Fibroblast of skin of left quadriceps (primary cell): ENCODE measurements around the gene NEK10.

Source experiments
- DNase-seq, 2 experiments: peaks; one replicate each; pipeline ENCODE4 v3.0.0-alpha.2; 2013; ENCODE audit warnings: low read depth in 2 of 2

The NEK10 gene

DNA sequence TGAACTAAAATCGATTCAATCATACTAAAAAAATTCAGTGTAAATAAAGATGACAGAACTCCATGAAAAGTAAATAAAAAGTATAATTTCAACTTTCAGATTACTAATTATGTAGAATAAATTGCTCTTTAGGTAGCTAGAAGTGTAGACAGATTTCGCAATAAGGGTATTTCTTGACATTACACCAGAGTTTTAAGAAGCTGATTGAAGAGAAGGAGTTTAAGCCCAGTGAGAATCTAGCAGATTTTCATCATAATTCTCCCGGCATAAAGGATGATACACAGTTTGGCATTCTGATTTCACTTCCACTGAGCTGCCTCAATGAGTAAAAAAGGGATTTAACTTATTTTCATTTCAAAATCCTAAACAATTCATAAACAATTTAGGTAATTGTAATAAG lies 259.2 kb downstream of the NEK10 start:
- DNase-seq, result no peak

DNA sequence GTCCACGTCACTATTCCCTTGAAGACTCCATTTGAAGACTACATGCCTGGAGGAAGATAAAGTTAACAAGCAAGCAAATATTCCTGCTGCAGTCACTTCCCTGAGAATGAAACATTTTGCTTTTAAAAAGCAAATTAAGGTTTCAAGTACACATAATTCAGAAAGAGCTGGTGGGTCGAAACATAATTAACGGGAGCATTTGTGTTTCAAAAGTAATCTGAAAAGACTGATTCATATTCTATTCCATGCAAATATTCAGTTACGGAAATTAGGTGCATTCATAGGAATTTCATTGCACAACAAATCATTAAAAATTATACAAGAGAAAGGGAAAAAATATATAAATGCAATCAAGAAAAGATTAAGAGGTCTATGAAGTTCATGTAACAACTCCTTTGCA lies 260.9 kb downstream of the NEK10 start:
- no peak for DNase-seq

DNA sequence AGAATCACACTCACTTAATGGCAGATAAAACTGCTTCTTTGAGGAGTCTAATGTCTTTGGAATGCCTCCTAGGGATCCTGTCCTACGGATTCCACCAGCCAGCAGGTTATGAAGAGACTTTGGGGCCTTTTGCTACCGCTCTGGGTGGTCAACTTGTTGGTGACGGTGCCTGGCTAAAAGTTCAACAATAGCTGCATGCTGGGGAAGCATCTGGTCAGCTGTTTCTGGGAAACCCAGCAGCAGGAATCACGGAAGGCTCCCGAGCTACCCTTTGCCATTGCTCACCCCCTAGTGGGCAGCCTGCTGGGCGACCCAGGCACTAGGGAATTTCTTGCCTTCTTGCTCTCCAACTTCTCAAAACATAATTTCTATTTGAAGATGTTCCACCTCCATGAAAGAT lies 263.3 kb downstream of the NEK10 start:
- DNase-seq, result no peak

DNA sequence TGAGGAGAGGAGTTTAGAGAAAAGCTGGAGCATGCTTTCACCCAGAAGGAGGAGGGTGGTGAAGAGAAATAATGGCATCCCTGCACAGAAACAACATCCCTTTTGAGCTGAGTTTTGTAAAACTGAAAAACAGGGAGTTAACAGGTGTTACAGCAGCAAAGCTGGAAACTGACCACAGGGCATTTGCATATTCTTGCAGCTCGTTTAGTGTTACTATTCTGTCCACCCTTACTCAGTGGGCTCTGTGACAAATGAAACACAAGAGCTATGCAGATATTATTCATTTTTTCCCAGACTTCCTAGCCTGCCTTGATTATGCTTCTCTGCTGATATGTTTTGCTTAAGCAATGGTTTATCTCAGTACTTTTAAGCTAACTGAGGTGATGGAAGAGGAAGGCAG lies 272.0 kb downstream of the NEK10 start:
- DNase-seq, result no peak

DNA sequence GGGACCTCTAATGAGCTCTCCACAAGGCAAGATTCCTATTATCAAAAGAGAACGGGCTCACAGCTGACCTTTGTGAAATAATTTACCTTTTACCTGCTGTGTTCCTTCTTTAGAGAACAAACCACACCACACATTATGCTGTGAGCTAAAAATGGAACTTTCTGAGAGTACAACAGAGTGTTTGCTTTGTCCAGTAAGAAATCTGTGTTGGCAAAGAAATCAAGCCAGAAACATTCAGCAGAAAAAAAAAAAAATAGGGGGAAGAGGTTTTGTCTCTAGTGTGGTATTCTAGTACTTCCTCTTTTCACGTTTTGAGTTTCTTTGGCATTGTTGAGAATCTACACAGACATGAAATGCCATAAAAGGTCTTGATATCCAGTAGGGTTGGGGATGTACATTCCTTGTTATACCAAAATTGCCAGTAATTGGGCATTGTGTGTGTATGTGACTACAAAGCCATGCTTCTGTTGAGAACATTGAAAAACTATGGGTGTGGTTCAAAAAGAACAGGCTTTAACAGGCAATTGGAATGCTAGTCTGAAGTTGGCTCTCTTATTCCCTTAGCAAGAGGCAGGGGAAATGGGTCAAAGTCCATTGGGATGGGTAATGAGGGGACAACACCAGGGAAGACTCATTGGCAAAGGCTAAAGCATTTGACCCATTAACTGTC lies 273.5 kb downstream of the NEK10 start:
- no peak for DNase-seq

DNA sequence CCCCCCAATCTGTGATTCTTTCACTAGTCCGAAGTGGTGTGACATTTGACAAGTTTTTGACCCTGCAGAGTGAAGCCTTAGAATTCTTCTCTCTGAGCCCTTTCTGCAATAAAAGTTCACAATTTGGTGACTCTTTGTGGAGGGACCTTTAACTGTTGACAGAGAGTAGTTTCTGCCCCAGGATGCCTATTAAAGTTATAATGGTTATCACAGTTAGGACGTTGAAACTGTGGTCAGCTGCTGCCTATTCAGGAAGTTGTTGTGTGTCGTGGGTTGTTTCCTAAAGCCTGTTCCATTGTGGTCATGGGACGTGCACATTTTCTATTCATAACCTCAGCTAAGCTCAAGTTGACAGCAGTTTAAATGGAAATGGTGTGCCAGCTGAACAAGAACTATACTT lies 274.5 kb downstream of the NEK10 start:
- no peak for DNase-seq

DNA sequence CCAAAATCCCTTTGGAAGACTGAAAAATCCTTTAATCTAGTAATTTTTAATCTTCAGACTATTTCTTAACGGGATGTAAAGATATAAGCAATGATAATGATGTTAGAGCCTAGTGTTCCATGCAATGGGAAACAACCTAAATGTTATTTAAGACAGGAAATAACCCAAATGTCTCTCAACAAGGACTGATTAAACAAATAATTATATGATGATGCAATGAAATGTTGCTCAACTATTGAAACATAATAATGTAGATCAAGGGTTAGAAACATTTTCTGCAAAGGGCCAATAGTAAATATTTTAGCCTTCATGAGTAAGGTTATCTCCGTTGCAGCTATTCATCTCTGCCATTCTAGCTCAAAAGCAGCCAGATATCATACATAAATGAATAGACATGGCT lies 275.4 kb downstream of the NEK10 start:
- DNase-seq, result no peak

DNA sequence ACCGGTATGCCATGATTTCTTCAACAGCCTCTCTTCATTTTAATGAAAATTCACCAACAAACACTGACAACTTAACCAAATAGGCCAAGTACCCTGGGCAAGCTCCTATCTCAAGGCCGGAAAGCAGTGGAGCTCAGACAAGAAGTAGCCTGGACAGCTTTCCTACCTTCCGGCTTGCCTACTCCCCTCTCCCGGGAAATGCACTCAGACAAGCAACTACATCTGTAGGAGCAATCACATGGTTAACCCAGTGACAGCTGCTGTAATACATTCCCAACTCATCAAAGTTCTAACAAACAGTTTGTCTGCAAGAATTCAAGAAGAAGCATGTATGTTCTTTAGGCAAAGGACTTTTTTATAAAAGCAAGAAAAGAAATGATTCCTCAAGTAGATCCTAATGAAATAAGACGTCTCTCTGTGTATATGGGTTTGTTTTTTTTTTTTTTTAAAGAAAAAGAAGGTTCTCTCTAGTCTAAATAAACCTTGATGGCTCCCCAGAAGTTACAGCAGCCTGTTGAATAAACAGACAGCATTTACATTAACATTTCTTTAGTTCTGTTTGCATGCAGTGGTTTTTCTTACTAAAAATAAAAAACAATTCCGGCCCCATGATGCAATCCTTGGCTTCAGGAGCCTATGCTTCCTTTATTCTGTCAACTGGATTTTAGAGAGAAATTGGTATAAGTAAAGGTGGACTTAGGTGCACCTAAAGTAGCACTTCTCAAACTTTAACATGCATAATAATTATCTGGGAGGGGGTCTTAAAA lies 278.7 kb downstream of the NEK10 start:
- DNase-seq, result no peak

DNA sequence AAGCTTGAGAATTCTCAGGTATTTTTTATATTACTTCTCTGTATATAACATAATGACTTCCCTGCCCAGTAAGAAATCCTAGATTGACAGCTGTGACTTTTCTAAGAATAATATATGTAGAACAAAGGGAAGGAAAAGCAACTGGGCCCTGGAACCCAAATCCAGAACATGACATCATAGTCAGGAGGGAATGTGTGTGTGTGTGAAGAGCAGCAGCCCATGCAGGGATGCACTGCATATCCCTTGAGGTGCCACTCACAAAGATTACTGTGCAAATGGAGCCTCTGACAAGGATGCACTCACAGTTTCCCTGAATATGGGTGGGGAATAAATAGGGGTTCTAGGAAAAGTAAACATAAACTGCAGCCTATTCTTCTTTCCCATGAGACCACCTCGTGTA lies 279.5 kb downstream of the NEK10 start:
- no peak for DNase-seq

DNA sequence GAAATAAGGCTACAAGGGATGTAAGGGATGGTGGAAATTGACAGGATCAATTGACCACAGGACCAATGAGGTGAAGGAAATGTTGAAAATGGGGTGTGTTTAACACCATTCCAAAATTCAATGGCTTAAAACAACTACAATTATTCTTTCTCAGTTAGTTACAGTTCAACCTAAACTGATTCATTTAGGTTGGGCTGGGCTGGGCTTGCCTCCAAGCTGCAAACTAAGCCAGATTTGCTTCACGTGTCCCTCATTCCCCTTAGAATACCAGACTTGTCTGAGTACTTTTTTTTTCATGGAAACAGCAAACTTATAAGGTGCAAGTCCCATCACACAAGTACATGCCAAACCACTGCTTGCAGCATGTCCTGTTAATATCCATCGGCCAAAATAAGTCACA lies 280.1 kb downstream of the NEK10 start:
- DNase-seq, result no peak

DNA sequence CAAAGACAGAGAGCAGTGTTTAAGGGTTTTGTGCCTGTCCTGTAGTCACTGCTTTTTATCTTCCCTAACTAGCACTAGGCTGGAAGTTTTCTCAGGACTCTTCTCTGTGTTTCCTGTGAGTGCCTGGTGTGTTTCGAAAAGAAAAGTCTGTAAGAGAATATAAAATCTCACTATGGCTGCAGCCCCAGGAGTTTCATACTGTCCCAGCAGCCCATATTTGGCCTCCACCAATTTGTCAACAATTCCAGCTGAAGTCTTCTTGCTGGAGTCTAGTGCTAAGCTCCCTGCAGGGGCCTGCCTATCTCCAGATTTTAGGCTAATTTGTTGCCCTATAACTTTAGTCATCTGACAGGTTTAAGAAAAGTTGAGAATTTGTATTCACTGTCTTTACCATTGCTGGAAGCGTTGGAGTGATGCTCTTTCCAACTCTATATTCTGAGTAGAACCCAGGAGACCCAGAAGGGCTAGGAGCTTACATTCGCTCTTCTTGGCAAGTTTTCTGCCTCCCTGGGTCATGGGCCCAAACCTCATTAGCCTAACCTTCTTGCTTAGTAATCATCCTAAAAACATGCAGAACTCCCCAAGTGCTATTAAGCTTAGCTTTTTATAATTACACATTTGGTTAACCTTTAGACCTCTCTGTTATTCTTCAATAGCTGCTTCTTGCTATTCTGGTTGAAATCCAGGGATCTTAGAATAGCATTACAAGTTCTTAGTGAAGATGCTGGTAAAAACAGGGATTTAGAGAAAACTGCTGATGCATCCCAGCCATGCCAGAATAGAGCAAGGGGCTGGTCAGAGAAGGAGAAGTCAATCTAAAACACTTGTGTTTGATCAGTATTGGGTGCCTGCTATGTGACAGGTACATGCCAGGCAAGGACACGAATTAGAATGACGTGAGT lies 283.1 kb downstream of the NEK10 start:
- no peak for DNase-seq

DNA sequence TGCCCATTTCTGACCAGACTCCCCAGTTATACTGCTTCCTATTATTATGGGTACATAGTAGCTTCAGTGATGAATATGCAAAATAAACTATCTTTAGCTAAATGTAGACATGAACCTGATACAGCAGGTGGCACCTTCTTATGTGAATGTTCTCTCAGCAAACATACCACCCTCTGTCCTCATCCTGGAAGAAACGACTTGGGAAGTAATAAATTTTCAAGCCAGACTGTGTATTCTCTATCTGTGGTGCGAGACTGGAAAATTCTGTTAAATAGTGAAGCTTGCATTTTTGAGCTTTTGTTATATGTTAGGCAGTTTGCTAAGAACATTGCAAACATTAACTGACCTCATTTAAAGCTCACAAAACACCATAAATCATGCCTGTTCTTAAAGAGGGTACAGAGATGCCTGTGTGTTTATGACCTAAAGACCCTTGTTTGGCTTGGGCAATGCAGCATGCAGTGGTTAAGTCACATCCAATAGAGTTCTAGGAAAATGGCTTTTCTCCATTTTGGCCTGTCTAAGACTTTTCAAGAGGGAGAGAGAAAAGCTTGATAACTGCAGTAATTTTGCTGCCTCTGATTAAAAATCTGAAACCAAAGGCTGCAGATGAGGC lies 287.1 kb downstream of the NEK10 start:
- no peak for DNase-seq

DNA sequence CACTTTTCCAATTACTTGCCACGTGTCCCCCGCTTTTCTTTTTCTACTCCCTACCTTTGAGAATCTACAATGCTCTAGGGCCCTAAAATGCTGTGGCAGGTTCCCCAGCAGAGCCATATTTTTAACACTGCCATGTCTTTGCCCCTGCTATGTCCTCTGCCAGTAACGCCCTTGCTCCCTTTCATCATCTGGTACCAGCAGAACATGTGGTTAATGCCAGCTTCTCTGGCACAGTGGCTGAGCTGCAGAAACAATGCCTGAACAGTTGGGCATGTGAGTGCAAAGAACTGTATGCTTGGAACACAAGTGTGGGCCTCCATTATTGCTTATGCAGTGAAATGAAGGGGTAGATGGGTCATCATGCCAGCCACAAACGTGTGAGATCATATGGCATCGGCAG lies 287.6 kb downstream of the NEK10 start:
- no peak for DNase-seq

DNA sequence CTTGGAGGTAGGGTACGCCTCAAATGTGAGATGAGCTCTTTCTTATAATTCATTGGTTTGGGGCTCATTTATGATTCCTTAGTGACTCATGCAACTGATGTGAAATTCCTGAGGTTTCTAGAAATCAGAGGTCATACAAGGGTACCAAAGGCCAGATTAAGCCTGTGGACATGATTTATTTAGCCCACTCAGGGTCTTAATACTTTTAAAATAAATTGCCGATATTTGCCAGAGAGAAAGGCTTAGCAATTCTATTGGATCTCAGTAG lies 289.0 kb downstream of the NEK10 start:
- DNase-seq, result peak in 1 of 2 experiments; percentile 1

DNA sequence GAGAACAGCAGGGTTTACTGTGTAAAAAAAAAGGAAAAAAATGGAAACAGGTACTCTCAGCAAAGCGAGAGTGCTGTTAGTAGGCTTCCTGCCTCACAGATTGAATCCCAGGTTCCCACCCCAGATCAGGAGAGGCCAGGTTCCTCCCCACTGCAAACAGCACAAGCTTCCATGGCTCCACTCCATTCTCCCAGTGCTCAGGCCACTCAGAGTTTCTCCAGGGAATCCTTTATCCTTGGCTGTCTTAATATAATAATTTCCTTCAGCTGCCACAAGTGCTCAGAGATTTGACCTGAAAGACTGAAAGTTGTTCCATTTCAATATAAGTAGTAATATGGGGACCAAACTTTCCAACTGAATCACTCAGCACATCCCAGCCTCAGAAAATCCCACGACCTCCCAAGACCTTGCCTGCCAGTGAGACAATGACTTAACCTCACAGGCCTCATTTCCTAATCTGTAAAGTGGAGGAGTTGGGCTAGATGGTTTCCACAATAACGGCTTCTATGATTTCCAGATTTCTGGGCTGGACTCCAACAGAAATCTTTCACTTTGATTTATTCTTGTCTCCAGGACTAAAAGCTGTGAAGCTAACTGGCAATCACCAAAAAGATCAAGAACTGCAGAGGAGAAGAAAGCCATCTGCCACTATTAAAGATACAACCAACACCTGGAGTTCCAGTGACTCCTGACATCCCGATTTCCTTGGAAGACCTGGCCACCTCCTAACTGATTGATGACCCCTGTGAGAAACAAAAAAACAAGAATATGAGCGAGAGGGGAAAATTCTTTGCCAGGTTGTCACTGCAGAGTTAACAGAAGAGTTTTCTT lies 289.5 kb downstream of the NEK10 start:
- peak in 1 of 2 experiments; percentile 14 for DNase-seq

DNA sequence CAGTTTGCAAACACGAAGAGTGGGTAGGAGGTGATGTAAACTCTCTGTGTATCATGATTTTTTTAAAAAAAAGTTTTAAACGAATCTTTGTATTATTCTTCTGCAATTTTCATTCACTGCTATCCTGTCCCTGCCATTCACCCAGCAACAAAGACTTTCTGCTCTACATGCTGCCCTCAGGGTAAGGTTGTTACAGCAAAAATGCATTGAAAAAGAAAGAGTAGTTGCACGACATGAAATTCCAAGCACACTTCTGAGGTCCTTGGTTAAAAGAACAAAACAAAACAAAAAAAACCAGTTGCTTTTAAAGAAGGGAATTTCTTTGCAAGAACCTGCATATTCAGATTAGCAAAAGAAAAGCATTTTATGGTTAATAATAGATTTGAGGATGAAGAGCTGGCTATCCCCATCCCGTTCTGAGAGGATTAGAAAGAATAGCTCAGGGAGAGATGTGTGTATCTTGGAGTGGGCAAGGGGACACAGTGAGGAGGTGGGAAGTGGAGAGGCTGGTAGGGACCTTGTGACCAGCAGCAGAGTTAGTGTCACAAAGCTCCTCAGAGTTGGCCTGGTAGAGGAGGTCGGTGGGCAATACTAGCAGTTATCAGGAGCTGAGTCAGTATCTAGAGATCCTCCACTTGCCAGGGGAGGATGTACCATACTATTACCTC lies 290.8 kb downstream of the NEK10 start:
- DNase-seq, result no peak

DNA sequence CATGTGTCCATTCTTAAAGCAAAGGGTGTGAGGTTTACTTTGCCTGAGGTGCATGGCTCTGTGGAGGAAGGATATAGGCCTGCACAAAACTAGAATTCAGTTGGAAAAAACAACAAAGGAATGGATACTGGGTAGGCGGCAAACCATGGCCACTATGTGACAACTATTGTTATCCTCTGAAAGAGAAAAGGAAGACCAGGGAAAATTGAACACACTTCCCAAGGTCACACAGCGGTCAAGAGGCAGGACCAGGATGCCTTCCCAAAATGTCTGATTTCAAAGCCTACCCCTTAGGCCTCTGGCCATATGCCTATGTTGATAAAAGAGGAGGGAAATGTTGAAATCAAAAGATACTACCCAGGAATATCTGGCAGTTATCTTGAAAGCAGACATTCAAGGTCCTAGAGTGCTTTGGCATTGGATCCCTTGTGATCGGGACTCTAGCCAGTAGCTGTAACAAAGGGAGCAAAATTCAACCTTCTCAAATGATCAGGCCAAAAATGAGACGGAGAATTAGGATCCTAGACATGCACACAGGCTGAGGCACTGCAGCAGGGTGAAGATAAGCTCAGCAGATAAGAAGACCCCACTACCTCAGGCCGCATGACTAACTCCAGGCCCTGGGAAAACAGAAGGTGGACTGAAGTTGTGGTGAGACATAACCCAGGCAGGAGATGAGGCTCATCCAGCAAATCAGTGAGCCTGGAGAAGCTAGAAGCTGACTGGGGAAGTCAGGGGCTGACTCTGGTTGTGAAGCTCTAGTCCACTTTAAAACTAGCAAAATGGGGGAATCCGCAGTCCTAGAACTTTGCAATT lies 292.2 kb downstream of the NEK10 start:
- DNase-seq, result no peak

DNA sequence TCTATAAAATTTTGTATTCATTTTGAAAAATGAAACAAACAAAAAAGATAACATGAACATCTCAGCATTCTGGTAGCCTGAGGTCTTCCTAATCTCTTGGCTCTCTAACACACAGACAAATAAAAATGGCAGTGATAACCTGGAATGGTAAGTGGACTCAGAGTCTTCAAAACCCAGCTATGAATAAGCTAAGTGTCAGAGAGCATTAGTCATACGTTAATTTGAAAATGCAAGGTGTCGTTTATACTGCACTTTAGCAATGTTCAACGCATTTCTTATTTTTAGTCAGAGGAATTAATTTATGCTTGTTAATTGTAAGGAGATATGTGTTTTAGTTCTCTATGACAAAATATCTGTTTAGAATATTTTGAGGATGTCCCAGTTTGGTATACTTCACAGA lies 294.3 kb downstream of the NEK10 start:
- no peak for DNase-seq

DNA sequence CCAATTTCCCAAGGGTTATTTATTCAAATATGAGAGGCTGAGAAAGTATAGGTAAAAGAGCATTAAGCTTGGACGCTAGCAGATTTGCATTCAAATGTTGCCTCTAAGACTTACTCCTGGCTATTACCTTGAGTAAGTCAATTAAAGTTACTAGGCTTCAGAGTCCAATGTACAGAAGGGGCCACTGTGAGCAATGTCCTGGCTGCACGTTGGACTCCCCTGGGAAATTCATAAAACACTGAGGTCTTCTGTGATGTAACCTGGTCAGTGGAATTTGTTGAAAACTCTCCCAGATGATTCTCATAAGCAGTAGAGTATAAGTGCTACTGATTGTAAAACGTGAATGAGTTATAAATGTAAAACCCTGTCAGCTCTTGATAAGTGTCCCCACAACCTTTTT lies 295.3 kb downstream of the NEK10 start:
- DNase-seq, result no peak
